NCI-H2196 treated with DMSO at 0.1 percent for 48 hours (cell line): ENCODE data around the gene STAT5A.
A peak's percentile ranks its signal among the peaks of the same experiment; 100 is the strongest.
"Not testable (repeated sequence)": the region's sequence is repeated elsewhere in the genome, so short reads cannot be mapped to it uniquely, and the experiment has no call there.

Experiments used
- DNase-seq: peaks from one replicate; lab custom pipeline; 2025; ENCODE audit not compliant: unreplicated experiment; lab: John Stamatoyannopoulos, UW

STAT5A gene

GRCh38 chr17:42283241-42284023 is 4.9 kb upstream of the STAT5A start:
- no peak for DNase-seq

GRCh38 chr17:42284024-42284369 is 4.3 kb upstream of the STAT5A start:
- DNase-seq, result no peak

- DNase-seq, result no peak
Measured at GRCh38 chr17:42284566-42284965, 3.7 kb upstream of the STAT5A start.

GRCh38 chr17:42285346-42286050 is 2.8 kb upstream of the STAT5A start:
- no peak for DNase-seq

GRCh38 chr17:42286411-42287221 is 1.7 kb upstream of the STAT5A start:
- no peak for DNase-seq

GRCh38 chr17:42287305-42287976 is 857 bp upstream of the STAT5A start:
- no peak for DNase-seq

GRCh38 chr17:42288803-42289610 is 709 bp downstream of the STAT5A start:
- DNase-seq, result peak; percentile 40

GRCh38 chr17:42289611-42290181 is 1.4 kb downstream of the STAT5A start:
- DNase-seq, result no peak

GRCh38 chr17:42290577-42290976 is 2.3 kb downstream of the STAT5A start:
- DNase-seq, result no peak

- no peak for DNase-seq
Measured at GRCh38 chr17:42291129-42291528, 2.8 kb downstream of the STAT5A start.

- no peak for DNase-seq
Measured at GRCh38 chr17:42294469-42295398, 6.4 kb downstream of the STAT5A start.

- DNase-seq, result no peak
Measured at GRCh38 chr17:42296012-42296411, 7.7 kb downstream of the STAT5A start.

- not testable (repeated sequence) for DNase-seq
Measured at GRCh38 chr17:42297775-42298174, 9.5 kb downstream of the STAT5A start.

GRCh38 chr17:42299361-42299760 is 11.1 kb downstream of the STAT5A start:
- DNase-seq, result not testable (repeated sequence)

- not testable (repeated sequence) for DNase-seq
Measured at GRCh38 chr17:42299913-42300312, 11.6 kb downstream of the STAT5A start.

- no peak for DNase-seq
Measured at GRCh38 chr17:42301022-42301421, 12.7 kb downstream of the STAT5A start.

- DNase-seq, result no peak
Measured at GRCh38 chr17:42303694-42304093, 15.4 kb downstream of the STAT5A start.

GRCh38 chr17:42304187-42305030 is 16.1 kb downstream of the STAT5A start:
- no peak for DNase-seq
